NOMO-1 treated with DMSO at 0.1 percent for 48 hours (cell line): ENCODE results near the gene ASPHD2.

ENCODE experiments used
- DNase-seq: peaks from one replicate; lab custom pipeline; 2025; ENCODE audit not compliant: unreplicated experiment; lab: John Stamatoyannopoulos, UW

ASPHD2 gene

DNA sequence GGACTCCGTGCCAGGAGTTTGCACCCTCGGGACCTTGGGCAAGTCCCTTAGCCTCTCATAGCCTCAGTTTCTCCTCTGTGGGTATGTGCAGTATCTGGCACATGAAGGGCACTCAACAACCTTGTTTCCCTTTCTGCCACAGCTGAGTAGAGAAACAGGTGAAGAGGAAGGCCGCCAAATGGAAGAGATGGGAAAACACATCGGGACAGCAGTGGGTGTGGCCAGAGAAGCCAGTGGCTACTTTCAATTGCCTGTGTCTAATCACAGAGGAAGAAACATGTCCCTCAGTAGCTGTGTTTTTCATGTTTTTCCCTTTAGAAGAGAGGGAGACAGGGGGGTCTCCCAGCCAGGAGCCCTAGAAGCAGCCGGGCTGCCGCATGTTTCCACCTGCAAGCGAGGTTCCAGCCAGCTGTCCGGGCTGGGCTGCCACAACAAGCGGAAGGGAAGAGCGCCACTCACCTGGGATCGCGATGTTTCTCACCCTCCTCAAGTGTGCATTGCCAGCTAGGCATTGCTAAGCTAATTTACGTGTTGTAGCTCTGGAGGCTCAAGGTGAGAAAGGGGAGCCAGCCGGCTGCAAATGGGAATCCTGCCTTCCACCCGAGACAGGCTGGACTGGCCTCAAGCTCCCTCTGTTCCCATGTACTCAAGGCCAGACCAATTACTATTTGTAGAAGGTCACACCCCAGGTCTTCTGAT is 16.7 kb downstream of the ASPHD2 start:
- DNase-seq: no peak

DNA sequence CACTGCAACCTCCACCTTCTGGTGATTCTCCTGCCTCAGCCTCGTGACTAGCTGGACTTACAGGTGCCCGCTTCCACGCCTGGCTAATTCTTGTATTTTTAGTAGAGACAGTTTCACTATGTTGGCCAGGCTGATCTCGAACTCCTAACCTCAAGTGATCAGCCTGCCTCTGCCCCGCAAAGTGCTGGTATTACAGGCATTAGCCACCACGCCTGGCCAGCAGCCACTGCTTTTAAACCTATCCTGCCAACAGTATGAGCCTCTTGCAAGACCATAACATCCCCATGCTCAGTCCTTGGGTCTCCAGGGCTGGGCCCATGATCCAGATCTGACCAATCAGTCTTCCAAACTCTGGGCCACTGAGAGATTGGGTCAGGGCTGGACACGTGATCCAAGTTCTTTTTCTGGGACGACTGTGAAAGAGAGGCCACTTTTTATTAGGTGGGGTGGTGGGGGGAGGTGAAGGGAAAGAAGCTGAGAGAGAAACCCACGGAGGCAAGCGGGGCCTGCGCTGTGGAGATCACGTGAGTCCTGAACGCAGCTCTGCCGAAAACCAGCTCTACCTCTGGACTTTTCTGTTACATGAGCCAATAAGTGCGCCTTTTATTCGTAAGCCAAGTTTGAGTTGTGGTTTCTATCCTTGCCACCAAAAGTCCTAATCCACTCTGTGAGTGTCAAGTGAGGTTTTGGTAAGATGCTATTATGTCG is 17.9 kb downstream of the ASPHD2 start:
- DNase-seq: no peak

DNA sequence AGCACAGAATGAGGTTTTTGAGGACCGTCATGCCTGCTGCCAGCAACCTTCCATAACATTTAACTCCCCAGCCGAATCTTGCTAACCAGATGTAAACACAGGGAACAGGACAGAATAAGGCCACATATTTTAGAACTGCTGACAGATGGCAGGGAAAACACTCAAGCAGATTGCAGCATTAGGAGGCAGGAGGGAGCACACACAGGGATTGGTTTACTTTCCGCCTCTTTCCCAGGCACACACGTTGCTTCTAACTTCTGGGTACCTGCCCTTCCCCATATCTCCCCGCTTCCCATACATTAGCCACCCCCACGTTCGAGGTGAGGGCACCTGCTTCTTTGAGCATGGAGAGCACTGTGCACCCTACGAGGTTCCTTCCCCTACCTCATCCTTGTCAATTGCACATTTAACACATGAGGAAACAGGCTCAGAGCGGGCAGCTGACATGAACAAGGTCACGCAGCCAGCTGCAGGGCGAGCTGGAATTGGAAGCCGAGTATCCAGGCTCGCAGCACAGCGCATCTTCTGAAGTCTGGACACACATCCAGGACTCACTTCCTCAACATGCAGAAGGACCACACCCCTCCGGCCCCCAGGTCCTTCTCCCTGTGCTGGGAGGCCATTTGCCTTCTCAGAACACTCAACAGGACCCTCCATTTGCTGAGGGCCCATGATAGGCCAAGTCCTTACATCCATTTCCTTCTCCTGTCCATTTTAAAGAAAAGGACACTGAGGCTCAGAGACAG is 18.7 kb downstream of the ASPHD2 start:
- no peak for DNase-seq

DNA sequence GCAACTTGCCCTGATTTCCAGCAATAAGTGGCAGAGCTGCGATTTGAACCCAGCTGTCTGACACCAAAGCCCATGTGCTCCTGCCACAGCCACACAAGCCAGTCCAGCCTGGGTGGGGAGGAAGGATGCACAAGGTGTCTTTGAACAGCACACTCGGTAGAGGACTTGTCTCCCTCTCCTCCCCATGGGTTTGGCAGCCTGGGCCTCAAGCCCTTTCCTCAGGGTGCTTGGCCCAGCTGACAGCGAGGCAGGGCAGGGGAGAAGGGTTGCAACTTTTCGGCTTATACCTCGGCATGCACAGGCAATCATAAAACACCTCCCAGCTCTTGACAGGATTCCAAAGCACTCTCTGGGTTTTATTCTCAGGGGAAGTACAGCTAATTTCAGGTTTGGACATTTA is 19.3 kb downstream of the ASPHD2 start:
- no peak for DNase-seq

DNA sequence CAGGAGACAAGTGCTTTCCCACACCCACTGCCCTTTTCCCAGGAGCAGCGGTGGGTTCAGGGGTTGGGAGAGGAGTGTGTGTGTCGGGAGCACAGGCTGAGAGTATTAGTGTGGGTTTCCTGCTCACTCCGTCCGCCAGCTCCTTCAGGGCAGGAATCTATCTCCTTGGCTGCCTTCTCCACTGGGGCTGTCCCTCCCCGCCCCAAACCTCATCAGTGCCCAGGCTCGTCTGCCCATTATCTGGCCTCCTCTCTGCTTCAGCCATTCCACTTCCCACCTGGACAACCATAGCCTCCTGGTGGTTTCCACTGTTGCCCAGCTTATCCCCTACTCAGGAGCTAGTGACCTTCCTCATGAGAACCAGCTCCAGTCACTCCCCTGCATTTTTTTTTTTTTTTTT is 19.9 kb downstream of the ASPHD2 start:
- DNase-seq: no peak

DNA sequence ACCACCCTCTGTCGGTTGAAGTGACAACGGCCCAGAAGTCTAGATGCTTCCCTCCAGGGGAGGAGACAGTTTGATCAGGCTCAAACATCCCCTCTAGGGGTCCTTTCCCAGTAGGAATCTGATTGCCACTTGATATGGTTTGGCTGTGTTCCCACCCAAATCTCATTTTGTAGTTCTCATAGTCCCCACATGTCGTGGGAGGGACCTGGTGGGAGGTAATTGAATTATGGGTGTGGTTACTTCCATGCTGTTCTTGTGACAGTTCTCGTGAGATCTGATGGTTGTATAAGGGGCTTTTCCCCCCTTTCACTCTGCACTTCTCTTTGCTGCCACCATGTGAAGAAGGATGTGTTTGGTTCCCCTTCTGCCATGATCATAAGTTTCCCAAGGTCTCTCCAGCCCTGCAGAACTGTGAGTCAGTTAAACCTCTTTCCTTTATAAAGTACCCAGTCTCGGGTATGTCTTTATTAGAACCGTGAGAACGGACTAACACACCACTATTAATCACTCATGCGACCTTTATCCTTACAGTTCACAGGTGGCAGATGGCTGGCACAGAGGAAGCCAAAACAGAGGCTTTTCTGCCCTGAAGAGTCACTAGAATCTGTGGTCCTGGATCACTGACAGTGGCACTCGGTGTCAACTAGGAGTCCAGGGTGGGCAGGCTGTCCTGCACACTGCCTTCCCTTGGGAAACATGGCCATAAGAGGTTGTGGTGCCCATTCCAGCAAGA is 21.6 kb downstream of the ASPHD2 start:
- no peak for DNase-seq

DNA sequence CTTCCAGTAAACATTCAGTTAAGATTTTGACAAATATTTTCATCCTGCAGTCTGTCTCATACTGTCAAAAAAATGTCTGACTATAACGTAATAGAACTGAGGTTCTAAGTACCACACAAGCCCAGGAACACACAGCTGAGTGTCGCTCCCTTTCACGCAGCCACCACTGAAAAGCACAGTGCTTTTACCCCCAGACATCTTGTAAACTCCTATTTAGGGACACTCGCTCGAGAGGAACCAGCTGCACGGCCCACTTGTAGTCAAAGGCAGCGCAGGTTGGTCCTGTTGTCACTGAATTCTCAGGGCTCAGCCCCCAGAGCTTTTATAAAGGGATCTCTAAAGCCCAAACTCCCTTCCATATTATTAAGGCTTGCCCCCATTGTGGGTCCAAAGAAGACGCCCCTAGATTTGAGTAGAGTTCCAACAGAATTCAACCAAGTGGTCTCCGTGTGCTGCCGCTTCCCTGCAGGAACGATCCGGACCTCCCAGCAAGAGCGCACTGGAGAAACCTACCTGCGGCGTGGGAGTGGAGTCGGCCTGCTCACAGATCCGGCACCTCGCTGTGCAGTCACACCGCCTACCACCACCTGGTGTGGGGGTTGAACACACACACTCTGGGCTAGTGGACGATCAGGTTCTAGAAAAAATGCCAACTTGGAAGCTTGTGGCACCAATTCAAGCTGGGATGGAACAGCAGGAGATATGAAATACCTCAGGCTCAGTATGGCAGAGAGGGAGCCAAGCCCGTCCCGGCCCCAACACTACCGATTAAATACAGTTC is 23.4 kb downstream of the ASPHD2 start:
- DNase-seq: no peak

DNA sequence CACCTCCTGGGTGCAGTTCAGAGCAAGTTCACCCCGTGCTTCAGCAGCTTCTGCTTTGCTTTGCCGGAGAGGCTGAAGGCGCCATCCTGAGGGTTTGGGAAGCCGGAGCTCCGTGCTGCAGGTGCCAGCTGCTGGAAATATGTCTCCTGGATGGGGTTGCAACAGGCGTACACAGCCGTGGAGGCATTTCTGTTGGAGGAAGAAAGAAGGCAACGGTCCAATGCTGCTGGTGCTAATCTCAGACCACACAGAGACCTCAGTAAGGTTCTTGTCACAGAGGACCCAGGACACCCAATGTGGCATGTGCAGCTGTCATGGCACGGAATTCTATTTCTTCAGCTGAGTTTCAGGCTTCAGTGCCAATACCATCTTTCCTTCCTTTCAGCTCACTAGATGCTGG is 24.2 kb downstream of the ASPHD2 start:
- DNase-seq: no peak

DNA sequence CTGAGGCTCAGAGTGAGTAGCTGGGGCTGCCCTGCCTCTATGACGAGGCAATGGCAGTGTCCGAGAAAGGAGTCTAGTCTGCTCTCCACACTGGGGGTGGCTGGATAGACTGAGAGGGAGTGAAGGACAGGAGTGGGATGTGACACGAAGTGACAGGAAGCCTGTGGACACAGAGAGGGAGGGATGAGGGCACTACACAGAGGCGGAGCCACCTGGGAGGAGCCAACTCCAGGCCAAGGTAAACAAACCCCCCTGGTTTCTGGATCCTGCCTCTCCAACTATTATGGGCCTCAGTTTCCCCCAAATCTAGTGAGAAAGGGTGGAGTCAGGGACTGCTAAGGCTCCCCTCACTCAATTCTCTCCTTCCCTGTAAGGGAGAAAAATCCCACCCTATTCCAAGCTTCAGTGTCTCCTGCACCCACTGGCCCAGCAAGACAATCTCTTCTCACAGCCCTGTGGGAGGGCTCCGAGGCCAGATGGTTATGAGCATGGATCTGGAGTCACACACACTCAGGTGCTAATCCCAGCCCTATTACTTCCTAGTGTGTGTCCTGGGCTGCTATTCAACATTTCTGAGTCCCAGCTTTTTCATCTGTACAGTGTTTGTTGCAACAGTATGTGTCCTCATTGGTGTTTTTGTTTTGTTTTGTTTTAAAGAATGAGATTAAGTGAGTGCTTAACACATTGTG is 24.9 kb downstream of the ASPHD2 start:
- DNase-seq: no peak

DNA sequence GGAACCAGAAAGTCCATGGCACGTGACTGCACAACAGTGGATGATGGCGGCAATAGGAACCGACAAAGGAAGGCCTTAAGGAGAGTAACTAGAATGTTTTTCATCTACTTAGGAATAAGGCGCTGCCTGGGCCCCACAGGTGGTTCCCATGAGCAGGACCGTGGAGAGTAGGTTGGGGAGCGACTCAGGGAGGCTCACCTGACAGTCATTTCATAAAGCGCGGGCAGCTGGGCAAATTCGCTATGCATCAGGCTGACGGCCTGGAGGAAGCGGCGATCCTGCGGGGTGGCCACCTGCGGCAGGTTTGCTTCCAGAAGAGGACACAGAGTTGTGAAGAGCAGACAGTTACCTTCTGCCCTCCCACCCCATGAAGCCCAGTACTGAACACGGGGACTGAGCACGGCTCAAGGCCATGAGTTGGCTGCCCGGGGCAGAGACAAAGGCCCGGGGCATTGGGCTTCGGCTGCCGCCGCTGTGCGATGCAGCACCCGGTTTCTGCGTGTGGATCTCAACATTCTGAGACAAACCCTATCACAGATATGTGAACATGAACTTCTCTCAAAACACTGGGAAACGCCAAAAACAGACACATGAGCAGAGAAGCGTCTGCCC is 28.7 kb downstream of the ASPHD2 start:
- DNase-seq: no peak

DNA sequence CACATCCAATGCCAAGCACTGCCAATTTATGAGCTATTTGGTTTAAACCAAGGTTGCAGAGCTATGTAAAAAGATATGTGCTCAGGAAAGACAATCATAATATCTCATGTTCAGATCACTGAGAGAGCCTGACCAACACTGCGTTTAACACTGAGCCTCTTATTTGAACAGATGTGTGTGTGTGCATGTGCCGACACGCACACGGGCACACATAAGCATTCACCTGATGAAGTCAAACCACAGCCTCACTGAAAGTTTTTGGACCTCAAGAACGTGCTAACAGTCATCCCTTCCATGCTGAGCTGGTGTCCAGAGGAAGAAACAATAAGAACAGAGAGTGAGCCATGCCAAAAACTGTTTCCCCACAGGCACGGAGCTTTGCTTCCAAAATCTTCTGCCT is 31.1 kb downstream of the ASPHD2 start:
- DNase-seq: no peak

DNA sequence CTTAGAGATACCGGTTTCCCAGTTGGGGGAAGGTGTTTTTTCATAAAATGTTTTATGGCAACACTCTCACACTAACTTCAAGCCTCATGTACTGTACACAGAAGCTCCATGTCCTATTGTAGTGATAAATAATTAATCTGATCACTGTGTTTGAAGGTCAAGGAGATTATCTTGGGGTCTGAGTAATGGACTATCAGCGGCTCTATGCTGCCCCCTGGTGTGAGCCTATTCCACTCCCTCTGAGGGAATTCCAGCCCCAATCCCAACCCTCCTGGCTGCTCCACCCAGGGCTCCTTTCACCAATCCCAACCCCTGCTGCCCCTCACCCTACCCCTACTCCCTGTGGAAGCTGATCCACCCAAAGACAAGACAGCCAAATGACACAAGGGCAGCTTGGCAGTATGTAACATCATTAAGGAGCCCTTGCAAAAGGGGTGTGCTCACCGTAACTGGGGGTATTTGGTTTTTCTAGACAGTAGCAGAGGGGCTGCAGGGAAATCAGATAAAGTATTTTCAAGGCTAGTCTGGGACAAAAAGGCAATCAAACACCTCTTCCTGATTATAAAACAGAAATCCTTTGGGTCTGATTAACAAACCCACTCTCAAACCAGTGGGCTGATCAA is 32.2 kb downstream of the ASPHD2 start:
- DNase-seq: no peak

DNA sequence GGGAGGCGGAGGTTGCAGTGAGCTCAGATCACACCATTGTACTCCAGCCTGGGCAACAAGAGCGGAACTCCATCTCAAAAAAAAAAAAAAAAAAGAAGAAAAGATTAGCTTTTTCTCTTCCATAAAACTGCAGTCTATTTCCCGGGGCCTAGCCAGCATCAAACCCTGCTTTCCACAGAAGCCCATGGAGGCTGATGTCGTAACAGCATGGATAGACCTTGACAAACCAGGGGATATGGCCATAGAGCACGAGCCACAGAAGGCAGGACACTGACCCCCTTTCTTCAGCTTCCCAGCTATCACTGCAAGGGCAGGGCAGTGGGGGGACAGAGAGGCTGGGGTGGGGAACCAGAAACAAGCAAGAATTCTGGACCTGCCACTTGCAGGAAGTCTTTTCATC is 33.0 kb downstream of the ASPHD2 start:
- DNase-seq: no peak

DNA sequence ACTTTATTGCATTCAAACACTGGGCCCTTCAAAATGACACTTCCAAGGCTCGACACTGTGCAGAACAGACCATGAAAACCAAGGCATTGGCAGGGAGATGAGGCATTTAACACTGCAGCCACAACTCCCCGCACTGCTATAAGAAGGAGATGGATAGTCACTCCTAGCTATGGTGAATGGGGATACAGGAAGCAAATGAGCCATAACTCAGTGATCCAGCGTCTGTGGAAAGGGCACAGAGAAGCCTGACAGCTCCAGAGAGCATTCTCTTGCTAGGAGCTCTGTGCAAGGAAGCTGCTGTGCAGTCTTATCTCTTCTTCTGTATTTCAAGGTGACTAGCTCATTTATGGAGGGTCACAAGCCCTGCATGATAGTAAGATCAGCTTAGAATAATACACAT is 33.6 kb downstream of the ASPHD2 start:
- DNase-seq: no peak

DNA sequence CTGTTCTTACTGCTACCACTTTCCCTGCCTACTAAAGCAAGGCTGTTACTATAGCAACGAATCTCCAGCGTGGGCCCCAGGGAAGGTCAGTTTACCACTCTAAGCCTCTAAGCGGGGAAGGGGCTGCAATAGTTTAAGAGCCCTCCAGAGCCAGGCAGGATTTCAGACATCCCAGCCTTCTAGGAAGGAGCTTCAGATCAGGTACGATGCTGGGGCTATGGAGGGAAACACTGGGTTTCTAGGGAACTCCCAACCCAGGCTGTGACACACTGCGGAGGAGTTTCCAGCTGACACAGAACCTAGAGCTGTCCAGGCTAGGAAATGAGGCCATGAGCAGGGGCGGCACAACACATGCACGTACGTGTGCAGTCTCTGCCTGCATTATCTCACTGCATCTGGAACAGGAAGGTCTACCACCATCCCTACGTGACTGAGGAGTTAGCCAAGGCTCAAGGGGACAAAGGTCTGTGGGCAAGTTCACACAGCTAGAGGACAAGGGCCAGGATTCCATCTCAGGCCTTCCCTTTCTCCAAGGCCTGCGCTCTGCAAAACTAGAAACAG is 34.1 kb downstream of the ASPHD2 start:
- no peak for DNase-seq

DNA sequence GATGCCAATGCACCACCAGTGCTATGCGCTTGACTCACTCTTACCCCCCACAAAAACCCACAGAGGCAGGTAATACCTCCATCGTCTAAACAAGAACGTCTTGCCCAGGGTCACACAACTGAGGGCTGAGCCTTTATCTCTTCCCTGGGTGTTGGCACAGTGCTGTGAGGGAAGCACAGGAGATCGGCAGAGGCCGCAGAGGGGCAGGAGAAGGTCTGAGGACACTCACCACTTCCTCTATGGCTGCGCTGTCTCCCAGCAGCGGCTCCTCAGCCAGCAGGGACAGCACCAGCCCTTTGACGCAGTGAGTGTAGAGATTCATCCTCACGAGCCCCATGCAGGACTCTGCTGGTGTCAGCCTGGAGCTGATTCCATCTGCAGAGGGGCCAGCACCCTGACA is 34.6 kb downstream of the ASPHD2 start:
- no peak for DNase-seq

DNA sequence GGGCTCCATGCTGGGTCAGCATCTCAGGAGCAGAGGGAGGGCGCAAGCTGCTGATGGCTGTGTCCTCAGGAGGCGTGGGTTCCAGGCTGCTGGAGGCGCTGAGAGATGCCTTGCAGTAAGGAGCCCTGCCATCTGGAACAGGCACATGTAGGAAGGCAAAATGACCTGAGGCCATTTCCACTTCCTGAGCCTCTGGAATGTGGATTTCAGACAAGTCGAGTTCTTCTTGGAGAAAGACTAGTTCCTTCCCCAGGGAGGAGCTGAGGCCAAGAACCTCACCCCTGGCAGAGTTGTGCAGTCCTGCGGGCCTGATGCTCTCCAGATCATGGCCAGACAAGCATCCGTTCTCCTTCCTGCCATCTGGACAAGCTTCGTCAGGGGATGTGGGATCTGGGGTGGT is 35.3 kb downstream of the ASPHD2 start:
- no peak for DNase-seq

DNA sequence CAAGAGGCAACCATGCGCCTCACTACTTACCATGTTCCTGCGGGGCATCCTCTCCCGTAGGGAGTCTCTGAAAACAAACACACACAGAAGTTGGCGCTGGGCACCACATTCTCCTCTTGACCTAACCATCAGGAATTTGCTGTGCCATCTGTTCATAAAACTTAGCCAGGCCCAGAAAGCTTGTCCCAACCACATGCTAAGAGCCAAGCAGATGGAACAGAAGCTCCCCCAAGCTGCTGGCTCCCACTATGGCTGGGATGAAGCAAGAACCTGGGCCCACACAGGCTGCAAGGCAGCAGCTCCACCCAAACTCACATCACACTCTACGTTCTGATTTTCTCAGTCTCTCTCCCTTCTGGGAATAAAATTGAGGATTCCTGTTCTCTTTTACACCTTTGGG is 37.1 kb downstream of the ASPHD2 start:
- DNase-seq: no peak

DNA sequence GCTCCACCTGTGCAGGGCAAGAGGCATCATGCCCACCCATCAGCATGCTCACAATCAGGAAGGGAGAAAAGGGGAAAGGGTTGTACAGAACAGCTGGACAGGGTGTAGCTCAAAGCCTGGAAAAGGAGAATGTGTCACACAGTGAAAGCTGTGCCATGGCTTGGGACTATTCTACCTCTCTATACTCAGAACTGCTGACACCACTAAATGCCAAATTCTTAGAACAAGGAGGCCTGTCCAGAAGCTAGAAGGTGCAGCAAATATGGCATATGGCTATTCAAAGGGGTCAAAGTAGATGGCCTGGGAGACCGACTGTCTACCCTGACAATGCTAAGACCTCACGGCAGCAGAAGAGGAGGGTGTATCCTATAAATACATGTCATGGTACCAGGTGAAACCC is 41.7 kb downstream of the ASPHD2 start:
- no peak for DNase-seq
